HPDE6-E6E7 (cell line): ENCODE measurements around the gene TIMP2.
"Not testable (repeated sequence)": the region's sequence is repeated elsewhere in the genome, so short reads cannot be mapped to it uniquely, and the experiment has no call there.

Source experiments
- DNase-seq: peaks from one replicate; pipeline ENCODE4 v3.0.0; 2011; ENCODE audit warnings: missing footprints; ENCODE audit errors: extremely low spot score

The TIMP2 gene

GRCh38 chr17:78933025-78933958 is 8.1 kb upstream of the TIMP2 start:
- peak; percentile 96 for DNase-seq

- DNase-seq = no peak
These were observed 5.0 kb upstream of the TIMP2 start for GRCh38 chr17:78929908-78930775.

GRCh38 chr17:78925662-78926555 is 722 bp upstream of the TIMP2 start:
- DNase-seq = no peak

GRCh38 chr17:78924481-78925151 is 571 bp downstream of the TIMP2 start:
- DNase-seq = no peak

- peak; percentile 94 for DNase-seq
These were observed 1.3 kb downstream of the TIMP2 start for GRCh38 chr17:78923660-78924453.

DNA sequence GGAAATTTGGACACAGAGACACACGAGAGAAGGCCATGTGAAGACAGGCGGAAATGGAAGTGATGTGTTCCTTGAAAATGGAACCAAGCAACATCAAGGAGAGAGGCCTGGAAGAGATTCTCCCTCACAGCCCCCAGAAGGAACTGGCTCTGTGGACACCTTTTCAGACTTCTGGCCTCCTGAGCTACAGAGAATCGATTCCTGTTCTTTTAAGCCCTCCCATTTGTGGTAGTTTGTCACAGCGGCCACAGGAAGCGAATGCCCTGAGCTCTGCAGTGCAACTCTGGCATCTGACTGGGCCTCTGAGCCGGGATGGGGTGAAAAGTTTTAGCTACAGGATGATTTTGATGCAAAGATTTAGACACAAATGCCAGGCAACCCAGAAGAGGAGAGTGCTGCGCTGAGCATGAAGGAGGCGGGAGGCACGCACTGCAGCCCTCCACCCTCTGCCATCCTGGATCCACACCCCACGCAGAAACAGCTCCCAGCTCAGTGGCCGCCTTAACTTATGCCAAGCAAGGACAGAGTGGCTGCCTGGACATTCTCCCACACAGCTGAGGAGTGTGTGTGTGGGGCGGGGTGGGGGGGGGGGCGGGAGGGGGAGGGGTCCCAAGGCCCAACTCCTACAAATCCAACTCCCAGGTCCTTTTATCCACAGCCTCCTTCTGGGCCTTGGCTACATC is 2.2 kb downstream of the TIMP2 start:
- no peak for DNase-seq

GRCh38 chr17:78921437-78921971 is 3.7 kb downstream of the TIMP2 start:
- no peak for DNase-seq

DNA sequence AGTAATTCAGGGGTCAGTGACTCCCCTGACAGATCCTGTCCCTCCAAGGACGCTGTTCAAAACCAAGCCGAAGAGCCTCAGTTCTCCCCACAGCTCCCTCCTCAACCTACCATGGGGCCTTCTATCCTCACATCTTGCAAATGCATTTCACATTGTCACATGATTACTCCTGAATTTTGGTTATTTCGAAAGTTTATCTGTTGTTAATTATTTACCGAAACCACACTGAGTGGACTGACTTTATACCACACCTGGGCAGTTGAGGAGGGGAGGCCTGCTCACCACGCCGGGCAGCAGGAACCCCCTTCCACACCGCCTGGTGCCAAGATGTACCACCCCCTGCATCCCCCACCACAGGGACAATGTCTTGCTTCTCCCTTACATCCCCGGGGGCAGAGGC is 4.7 kb downstream of the TIMP2 start:
- no peak for DNase-seq

DNA sequence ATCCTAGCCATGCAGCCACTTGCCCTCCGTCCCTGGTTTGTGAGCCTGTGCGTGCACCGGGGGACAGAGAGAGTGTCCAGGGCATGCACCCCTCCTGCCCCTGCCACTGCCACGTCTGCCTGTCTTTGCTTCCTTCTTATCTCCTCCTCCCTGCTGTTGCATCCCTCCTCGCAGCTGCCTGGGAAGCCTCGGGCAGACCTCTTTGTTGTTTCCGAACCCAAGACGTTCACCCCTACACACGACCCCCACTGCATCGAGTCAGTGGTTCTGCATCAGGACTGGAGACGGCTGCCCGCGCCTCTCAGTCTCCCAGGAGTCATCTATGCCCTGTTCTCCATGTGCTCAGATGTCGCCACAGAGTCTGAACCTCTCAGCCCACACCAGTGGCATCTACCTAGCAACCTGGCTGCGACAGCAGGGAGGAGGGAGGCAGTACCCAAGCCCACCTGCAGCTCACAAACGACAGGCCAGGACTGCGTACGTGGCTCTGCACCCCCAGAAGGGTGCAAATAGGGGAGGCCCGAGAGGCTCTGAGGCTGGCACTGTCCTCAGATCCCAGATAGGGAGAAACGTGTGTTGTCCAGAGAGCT is 5.2 kb downstream of the TIMP2 start:
- no peak for DNase-seq

- no peak for DNase-seq
These were observed 6.2 kb downstream of the TIMP2 start for GRCh38 chr17:78918979-78919378.

DNA sequence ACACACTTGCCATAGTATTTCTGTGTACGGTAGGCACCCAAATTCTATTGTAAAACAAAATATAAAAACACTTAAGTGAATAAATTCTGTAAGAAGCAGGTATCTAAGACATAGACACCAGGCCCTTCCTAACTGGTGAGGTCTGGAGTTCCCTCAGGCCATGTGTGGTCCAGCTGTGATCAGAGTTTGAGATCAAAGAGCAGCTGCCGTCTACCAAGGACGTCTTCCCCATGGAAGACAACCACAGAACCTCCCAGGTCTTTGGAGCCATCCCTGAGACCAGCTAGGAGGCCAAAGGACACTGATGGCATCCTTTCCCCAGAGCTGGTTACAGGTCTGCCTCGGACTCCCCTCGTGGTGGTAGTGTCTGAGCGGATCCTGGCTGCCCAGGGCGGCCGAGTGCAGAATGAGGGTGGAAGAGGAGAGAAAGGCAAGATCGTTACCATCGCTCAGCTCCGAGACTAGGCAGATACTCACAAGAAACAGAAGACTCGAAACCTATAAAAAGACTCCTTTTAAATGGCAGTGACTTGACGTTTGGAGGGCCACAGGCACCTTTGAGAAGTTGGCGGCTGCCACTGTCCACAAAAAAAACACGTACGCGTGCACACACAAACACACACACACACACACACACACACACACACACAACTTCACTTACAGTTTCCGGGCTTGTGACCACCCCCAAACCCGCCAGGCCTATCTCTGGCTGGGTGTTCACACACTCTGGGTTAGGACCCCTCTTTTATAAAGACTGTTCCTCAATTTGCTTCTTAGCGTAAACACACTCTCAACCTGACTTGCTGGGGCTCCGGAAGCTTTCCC is 7.5 kb downstream of the TIMP2 start:
- no peak for DNase-seq

- peak; percentile 78 for DNase-seq
These were observed 9.1 kb downstream of the TIMP2 start for GRCh38 chr17:78915872-78916632.

DNA sequence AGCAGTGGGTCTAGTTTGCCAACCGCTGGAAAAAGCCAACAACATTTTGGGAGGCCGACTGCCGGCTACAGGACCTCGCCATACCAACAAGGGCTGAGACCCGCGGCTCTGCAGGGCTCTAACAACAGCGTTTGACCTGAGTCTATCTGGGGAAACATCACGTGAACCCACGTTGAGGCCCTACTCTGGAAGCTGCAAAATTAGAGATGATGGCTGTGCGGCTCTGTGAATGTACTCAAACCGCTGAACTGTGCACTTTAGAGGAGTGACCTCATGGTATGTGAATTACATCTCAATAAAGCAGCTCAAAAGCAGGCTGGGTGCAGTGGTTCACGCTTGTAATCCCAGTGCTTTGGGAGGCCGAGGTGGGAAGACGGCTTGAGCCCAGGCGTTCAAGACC is 12.1 kb downstream of the TIMP2 start:
- DNase-seq = no peak

GRCh38 chr17:78912082-78912481 is 13.1 kb downstream of the TIMP2 start:
- DNase-seq = no peak

GRCh38 chr17:78911543-78911942 is 13.6 kb downstream of the TIMP2 start:
- not testable (repeated sequence) for DNase-seq

GRCh38 chr17:78910497-78911284 is 14.5 kb downstream of the TIMP2 start:
- DNase-seq = no peak
